ENCODE data around the gene KLHL12.
A peak's percentile ranks its signal among the peaks of the same experiment; 100 is the strongest.
"Not testable (repeated sequence)": the region's sequence is repeated elsewhere in the genome, so short reads cannot be mapped to it uniquely, and the experiment has no call there.

KLHL12 gene

GRCh38 chr1:202951437-202951836 lies 24.4 kb upstream of the KLHL12 start:
- DNase-seq (ENCODE audit: low read depth, low spot score): no peak

GRCh38 chr1:202945483-202945882 lies 18.4 kb upstream of the KLHL12 start:
- DNase-seq (ENCODE audit: low read depth, low spot score): no peak

- no peak for DNase-seq (ENCODE audit: low read depth, low spot score)
Measured at GRCh38 chr1:202944438-202944921, 17.4 kb upstream of the KLHL12 start.

- no peak for DNase-seq (ENCODE audit: low read depth, low spot score)
Measured at GRCh38 chr1:202942426-202942825, 15.4 kb upstream of the KLHL12 start.

GRCh38 chr1:202941372-202941771 lies 14.3 kb upstream of the KLHL12 start:
- DNase-seq (ENCODE audit: low read depth, low spot score): no peak

GRCh38 chr1:202940561-202940960 lies 13.5 kb upstream of the KLHL12 start:
- DNase-seq (ENCODE audit: low read depth, low spot score): no peak

GRCh38 chr1:202938287-202938925 lies 11.4 kb upstream of the KLHL12 start:
- DNase-seq (ENCODE audit: low read depth, low spot score): no peak

- not testable (repeated sequence) for DNase-seq (ENCODE audit: low read depth, low spot score)
Measured at GRCh38 chr1:202936409-202936808, 9.4 kb upstream of the KLHL12 start.

GRCh38 chr1:202935844-202936243 lies 8.8 kb upstream of the KLHL12 start:
- DNase-seq (ENCODE audit: low read depth, low spot score): no peak

GRCh38 chr1:202934755-202935154 lies 7.7 kb upstream of the KLHL12 start:
- no peak for DNase-seq (ENCODE audit: low read depth, low spot score)

GRCh38 chr1:202932476-202932875 lies 5.4 kb upstream of the KLHL12 start:
- no peak for DNase-seq (ENCODE audit: low read depth, low spot score)

GRCh38 chr1:202923533-202923932 lies 3.5 kb downstream of the KLHL12 start:
- DNase-seq (ENCODE audit: low read depth, low spot score): no peak

GRCh38 chr1:202919615-202920014 lies 7.4 kb downstream of the KLHL12 start:
- no peak for DNase-seq (ENCODE audit: low read depth, low spot score)

GRCh38 chr1:202915146-202915545 lies 11.9 kb downstream of the KLHL12 start:
- DNase-seq (ENCODE audit: low read depth, low spot score): no peak

- not testable (repeated sequence) for DNase-seq (ENCODE audit: low read depth, low spot score)
Measured at GRCh38 chr1:202912476-202912875, 14.6 kb downstream of the KLHL12 start.

- no peak for DNase-seq (ENCODE audit: low read depth, low spot score)
Measured at GRCh38 chr1:202909494-202909893, 17.5 kb downstream of the KLHL12 start.

- DNase-seq (ENCODE audit: low read depth, low spot score): no peak
Measured at GRCh38 chr1:202908998-202909397, 18.0 kb downstream of the KLHL12 start.

GRCh38 chr1:202905331-202905730 lies 21.7 kb downstream of the KLHL12 start:
- DNase-seq (ENCODE audit: low read depth, low spot score): no peak

- not testable (repeated sequence) for DNase-seq (ENCODE audit: low read depth, low spot score)
Measured at GRCh38 chr1:202903808-202904207, 23.2 kb downstream of the KLHL12 start.

- no peak for DNase-seq (ENCODE audit: low read depth, low spot score)
Measured at GRCh38 chr1:202901555-202901954, 25.5 kb downstream of the KLHL12 start.

- DNase-seq (ENCODE audit: low read depth, low spot score): no peak
Measured at GRCh38 chr1:202892501-202892900, 34.5 kb downstream of the KLHL12 start.

- DNase-seq (ENCODE audit: low read depth, low spot score): no peak
Measured at GRCh38 chr1:202890392-202890791, 36.6 kb downstream of the KLHL12 start.

- DNase-seq (ENCODE audit: low read depth, low spot score): peak; percentile 98
Measured at GRCh38 chr1:202888531-202889360, 38.3 kb downstream of the KLHL12 start, which contains the start of gene RABIF. TSS of gene RABIF (minus strand) at chr1:202889149. CDS start at chr1:202889098, 51 bp downstream.
